ENCODE results near the gene CXorf58. TPM values are rescaled to one million over a fixed set of nuclear protein-coding genes. Genes with fewer than 3 reads are reported as not detected.

Gene CXorf58
- total and polyA plus RNA-seq, 5 donors from 2014 or later = not detected

DNA sequence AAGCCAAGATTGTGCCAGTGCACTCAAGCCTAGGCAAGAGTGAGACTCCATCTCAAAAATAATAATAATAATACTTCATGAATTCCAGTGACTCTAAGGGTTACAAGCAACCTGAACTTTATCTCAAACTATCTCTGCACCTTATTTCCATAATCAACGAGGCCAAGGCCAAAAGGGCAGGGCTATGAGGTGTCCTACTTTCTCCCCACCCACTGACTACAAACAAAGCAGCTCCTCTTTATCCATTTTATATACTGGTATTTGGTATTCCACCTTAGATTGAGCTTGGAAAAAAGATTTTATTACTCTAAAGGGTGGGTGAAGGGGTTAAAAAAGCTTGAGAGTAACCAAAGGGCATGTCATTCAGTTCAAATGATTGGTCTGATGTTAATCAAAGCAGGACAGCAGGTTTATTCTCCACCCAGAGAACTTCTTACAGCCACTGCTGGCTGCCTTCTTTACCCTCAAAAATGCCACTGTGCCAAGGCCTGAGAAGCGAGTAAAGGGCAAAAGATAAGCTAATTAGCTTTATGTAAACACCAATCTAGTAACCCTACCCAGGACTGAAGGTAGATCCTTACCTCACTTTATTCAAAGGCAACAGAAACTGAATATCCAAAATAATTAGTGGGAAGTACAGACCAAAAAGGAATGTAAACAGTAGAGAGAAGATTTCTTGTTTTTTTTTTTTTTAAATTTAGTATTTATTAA lies 28.3 kb upstream of the CXorf58 start:
- DNase-seq = no peak
- Mint-ChIP-seq H3K4me3 (no peak overlapping the region), H3K9me3 (no peaks in the 10 kb centered on the region), H3K27me3 (no peaks in the 10 kb centered on the region), H3K27ac (no peak overlapping the region), H3K36me3 (no peaks in the 10 kb centered on the region), H3K4me1 (peaks cover 0 to 6% (median 1%) of the 10 kb centered on the region in 4 donors)
- Histone ChIP-seq H3K4me3 (ENCODE audit: low read depth, low read length) (no peak overlapping the region), H3K9me3 (ENCODE audit: control insufficient read depth in 2 of 2, low read length in 2 of 2) (no peaks in the 10 kb centered on the region), H3K4me1 (ENCODE audit: control insufficient read depth, insufficient read depth, low read length, poor library complexity, severe bottlenecking) (no peaks in the 10 kb centered on the region), H3K36me3 (ENCODE audit: control insufficient read depth, insufficient read depth, low read length) (no peaks in the 10 kb centered on the region), H3K27ac (ENCODE audit: insufficient read depth, low read length, poor library complexity, severe bottlenecking) (no peak overlapping the region), H3K27me3 (ENCODE audit: control insufficient read depth, insufficient read depth, low read length) (no peaks in the 10 kb centered on the region)
- no peak for ATAC-seq (ENCODE audit: low read depth in 2 of 2)

GRCh38 chrX:23883737-23884354 lies 24.0 kb upstream of the CXorf58 start:
- DNase-seq = no peak
- H3K36me3 ChIP-seq (ENCODE audit: control insufficient read depth, insufficient read depth, low read length) = no peaks in the 10 kb centered on the region
- no peak overlapping the region for H3K4me3 Mint-ChIP-seq
- no peak for ATAC-seq (ENCODE audit: low read depth in 2 of 2)
- no peaks in the 10 kb centered on the region for H3K36me3 Mint-ChIP-seq
- no peaks in the 10 kb centered on the region for H3K27me3 Mint-ChIP-seq
- H3K27me3 ChIP-seq (ENCODE audit: control insufficient read depth, insufficient read depth, low read length) = no peaks in the 10 kb centered on the region
- no peak overlapping the region for H3K4me3 ChIP-seq (ENCODE audit: low read depth, low read length)
- no peak overlapping the region for H3K27ac ChIP-seq (ENCODE audit: insufficient read depth, low read length, poor library complexity, severe bottlenecking)
- H3K4me1 Mint-ChIP-seq = peaks cover 0 to 6% (median 1%) of the 10 kb centered on the region in 4 donors
- H3K9me3 Mint-ChIP-seq = no peaks in the 10 kb centered on the region
- H3K9me3 ChIP-seq (ENCODE audit: control insufficient read depth in 2 of 2, low read length in 2 of 2) = no peaks in the 10 kb centered on the region
- H3K27ac Mint-ChIP-seq = peak overlapping the region in 1 of 3 donors; percentile 31
- H3K4me1 ChIP-seq (ENCODE audit: control insufficient read depth, insufficient read depth, low read length, poor library complexity, severe bottlenecking) = no peaks in the 10 kb centered on the region

GRCh38 chrX:23884427-23885024 lies 23.3 kb upstream of the CXorf58 start:
- H3K9me3 ChIP-seq (ENCODE audit: control insufficient read depth in 2 of 2, low read length in 2 of 2) = no peaks in the 10 kb centered on the region
- DNase-seq (no peak), ATAC-seq (ENCODE audit: low read depth in 2 of 2) (no peak)
- Mint-ChIP-seq H3K4me3 (no peak overlapping the region), H3K9me3 (no peaks in the 10 kb centered on the region), H3K27me3 (no peaks in the 10 kb centered on the region), H3K36me3 (no peaks in the 10 kb centered on the region), H3K27ac (no peak overlapping the region), H3K4me1 (peaks cover 0 to 6% (median 1%) of the 10 kb centered on the region in 4 donors)
- no peaks in the 10 kb centered on the region for H3K36me3 ChIP-seq (ENCODE audit: control insufficient read depth, insufficient read depth, low read length)
- no peaks in the 10 kb centered on the region for H3K27me3 ChIP-seq (ENCODE audit: control insufficient read depth, insufficient read depth, low read length)
- no peak overlapping the region for H3K4me3 ChIP-seq (ENCODE audit: low read depth, low read length)
- H3K4me1 ChIP-seq (ENCODE audit: control insufficient read depth, insufficient read depth, low read length, poor library complexity, severe bottlenecking) = no peaks in the 10 kb centered on the region
- no peak overlapping the region for H3K27ac ChIP-seq (ENCODE audit: insufficient read depth, low read length, poor library complexity, severe bottlenecking)

DNA sequence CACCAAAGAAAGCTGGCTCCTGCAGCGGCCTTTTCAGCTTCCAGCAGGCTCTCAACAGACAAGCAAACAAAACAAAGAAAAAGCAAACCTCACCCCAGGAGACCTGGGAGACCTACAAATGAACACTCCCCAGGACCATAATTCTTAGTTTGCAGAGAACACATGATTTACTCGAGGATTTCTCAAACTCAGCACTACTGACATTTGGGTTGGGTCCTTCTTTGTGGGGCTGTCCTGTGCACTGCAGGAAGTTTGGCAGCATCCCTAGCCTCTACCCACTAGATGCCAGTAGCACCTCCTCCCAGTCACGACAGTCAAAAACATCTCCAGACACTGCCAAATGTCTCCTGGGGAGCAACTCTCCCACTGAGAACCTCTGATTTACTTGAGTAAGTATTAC lies 22.0 kb upstream of the CXorf58 start:
- H3K4me3 Mint-ChIP-seq = no peak overlapping the region
- Histone ChIP-seq H3K36me3 (ENCODE audit: control insufficient read depth, insufficient read depth, low read length) (no peaks in the 10 kb centered on the region), H3K4me3 (ENCODE audit: low read depth, low read length) (no peak overlapping the region), H3K9me3 (ENCODE audit: control insufficient read depth in 2 of 2, low read length in 2 of 2) (no peaks in the 10 kb centered on the region), H3K4me1 (ENCODE audit: control insufficient read depth, insufficient read depth, low read length, poor library complexity, severe bottlenecking) (no peaks in the 10 kb centered on the region), H3K27me3 (ENCODE audit: control insufficient read depth, insufficient read depth, low read length) (no peaks in the 10 kb centered on the region), H3K27ac (ENCODE audit: insufficient read depth, low read length, poor library complexity, severe bottlenecking) (no peak overlapping the region)
- H3K27ac Mint-ChIP-seq = no peak overlapping the region
- H3K36me3 Mint-ChIP-seq = no peaks in the 10 kb centered on the region
- H3K4me1 Mint-ChIP-seq = peaks cover 0 to 6% (median 1%) of the 10 kb centered on the region in 4 donors
- ATAC-seq (ENCODE audit: low read depth in 2 of 2) (no peak), DNase-seq (no peak)
- H3K9me3 Mint-ChIP-seq = no peaks in the 10 kb centered on the region
- no peaks in the 10 kb centered on the region for H3K27me3 Mint-ChIP-seq

DNA sequence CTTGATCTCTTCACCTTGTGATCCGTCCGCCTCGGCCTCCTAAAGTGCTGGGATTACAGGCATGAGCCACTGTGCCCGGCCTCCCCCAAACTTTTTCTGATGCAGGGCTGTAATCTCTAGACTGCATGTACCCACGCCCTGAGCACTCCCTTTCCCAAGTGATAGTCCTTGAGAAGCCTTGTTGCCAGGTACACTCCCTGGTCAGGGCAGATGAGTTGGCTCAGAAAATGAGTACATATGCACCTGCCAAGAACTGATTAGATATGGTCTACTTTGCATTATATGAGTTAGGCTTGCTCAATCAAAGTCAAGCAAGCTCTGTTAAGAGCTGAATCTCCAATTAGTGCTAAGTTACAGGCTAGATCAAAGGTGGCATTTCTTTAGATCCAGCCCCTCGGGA lies 20.4 kb upstream of the CXorf58 start:
- DNase-seq (no peak), ATAC-seq (ENCODE audit: low read depth in 2 of 2) (no peak)
- H3K36me3 Mint-ChIP-seq = no peaks in the 10 kb centered on the region
- H3K4me1 Mint-ChIP-seq = peaks cover 0 to 6% (median 1%) of the 10 kb centered on the region in 4 donors
- no peak overlapping the region for H3K4me3 ChIP-seq (ENCODE audit: low read depth, low read length)
- H3K4me3 Mint-ChIP-seq = no peak overlapping the region
- no peaks in the 10 kb centered on the region for H3K9me3 ChIP-seq (ENCODE audit: control insufficient read depth in 2 of 2, low read length in 2 of 2)
- no peaks in the 10 kb centered on the region for H3K4me1 ChIP-seq (ENCODE audit: control insufficient read depth, insufficient read depth, low read length, poor library complexity, severe bottlenecking)
- no peak overlapping the region for H3K27ac ChIP-seq (ENCODE audit: insufficient read depth, low read length, poor library complexity, severe bottlenecking)
- H3K36me3 ChIP-seq (ENCODE audit: control insufficient read depth, insufficient read depth, low read length) = no peaks in the 10 kb centered on the region
- H3K27ac Mint-ChIP-seq = no peak overlapping the region
- H3K9me3 Mint-ChIP-seq = no peaks in the 10 kb centered on the region
- no peaks in the 10 kb centered on the region for H3K27me3 Mint-ChIP-seq
- H3K27me3 ChIP-seq (ENCODE audit: control insufficient read depth, insufficient read depth, low read length) = no peaks in the 10 kb centered on the region

DNA sequence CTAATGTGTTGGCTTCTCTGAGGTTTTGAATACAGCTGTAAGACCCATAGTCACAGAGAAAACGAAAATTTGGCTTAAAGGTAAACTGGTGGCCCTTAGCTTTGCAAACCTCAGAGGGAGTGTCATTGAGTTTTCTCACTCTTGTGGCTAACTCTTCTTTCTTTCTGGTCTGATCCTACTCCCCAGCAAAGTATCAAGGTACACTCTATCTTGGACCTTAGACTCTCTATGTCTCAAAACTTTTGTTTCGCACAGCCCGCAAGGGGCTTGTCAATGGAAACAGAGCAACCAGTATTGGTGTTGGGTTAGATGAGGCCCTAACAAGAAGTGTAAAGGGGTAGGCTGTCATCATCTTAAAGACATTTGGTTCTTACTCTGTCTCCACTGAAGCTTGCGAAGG lies 19.9 kb upstream of the CXorf58 start:
- ATAC-seq (ENCODE audit: low read depth in 2 of 2) = no peak
- Histone ChIP-seq H3K9me3 (ENCODE audit: control insufficient read depth in 2 of 2, low read length in 2 of 2) (no peaks in the 10 kb centered on the region), H3K36me3 (ENCODE audit: control insufficient read depth, insufficient read depth, low read length) (no peaks in the 10 kb centered on the region), H3K27me3 (ENCODE audit: control insufficient read depth, insufficient read depth, low read length) (no peaks in the 10 kb centered on the region), H3K4me3 (ENCODE audit: low read depth, low read length) (no peak overlapping the region), H3K27ac (ENCODE audit: insufficient read depth, low read length, poor library complexity, severe bottlenecking) (no peak overlapping the region), H3K4me1 (ENCODE audit: control insufficient read depth, insufficient read depth, low read length, poor library complexity, severe bottlenecking) (no peaks in the 10 kb centered on the region)
- no peak for DNase-seq
- H3K27me3 Mint-ChIP-seq = no peaks in the 10 kb centered on the region
- H3K9me3 Mint-ChIP-seq = no peaks in the 10 kb centered on the region
- H3K4me1 Mint-ChIP-seq = peaks cover 0 to 6% (median 1%) of the 10 kb centered on the region in 4 donors
- no peak overlapping the region for H3K4me3 Mint-ChIP-seq
- H3K36me3 Mint-ChIP-seq = no peaks in the 10 kb centered on the region
- H3K27ac Mint-ChIP-seq = no peak overlapping the region

- no peak overlapping the region for H3K4me3 Mint-ChIP-seq
- Histone ChIP-seq H3K9me3 (ENCODE audit: control insufficient read depth in 2 of 2, low read length in 2 of 2) (no peaks in the 10 kb centered on the region), H3K27ac (ENCODE audit: insufficient read depth, low read length, poor library complexity, severe bottlenecking) (no peak overlapping the region), H3K27me3 (ENCODE audit: control insufficient read depth, insufficient read depth, low read length) (no peaks in the 10 kb centered on the region), H3K4me3 (ENCODE audit: low read depth, low read length) (no peak overlapping the region), H3K4me1 (ENCODE audit: control insufficient read depth, insufficient read depth, low read length, poor library complexity, severe bottlenecking) (no peaks in the 10 kb centered on the region), H3K36me3 (ENCODE audit: control insufficient read depth, insufficient read depth, low read length) (no peaks in the 10 kb centered on the region)
- peaks cover 0 to under 1% (median 0%) of the 10 kb centered on the region in 4 donors for H3K4me1 Mint-ChIP-seq
- DNase-seq = no peak
- H3K27me3 Mint-ChIP-seq = no peaks in the 10 kb centered on the region
- H3K27ac Mint-ChIP-seq = no peak overlapping the region
- ATAC-seq (ENCODE audit: low read depth in 2 of 2) = no peak
- H3K9me3 Mint-ChIP-seq = no peaks in the 10 kb centered on the region
- no peaks in the 10 kb centered on the region for H3K36me3 Mint-ChIP-seq
Observed at GRCh38 chrX:23888887-23889501, 18.8 kb upstream of the CXorf58 start.

All from CD4-positive, CD25-positive, alpha-beta regulatory T cell (primary cell).